GM12891 (cell line): ENCODE data around the gene STXBP4.
"Not testable (repeated sequence)": the region's sequence is repeated elsewhere in the genome, so short reads cannot be mapped to it uniquely, and the experiment has no call there.

Experiments
- DNase-seq: peaks from one replicate; pipeline ENCODE4 v3.0.0; 2011; ENCODE audit warnings: low spot score; ENCODE audit not compliant: insufficient read length
- FAIRE-seq: peaks from 2 replicates; lab custom pipeline; 2011; peaks lifted over from hg19 to GRCh38; lab: Jason Lieb, UNC
- PAX5 ChIP-seq: IDR thresholded peaks from 2 replicates; pipeline ENCODE4 v1.6.1; 2011; ENCODE audit warnings: low read length, moderate library complexity, mild to moderate bottlenecking; ENCODE audit not compliant: insufficient read depth, severe bottlenecking
- POLR2A ChIP-seq: IDR thresholded peaks from 2 replicates; pipeline ENCODE4 v1.6.1; 2011; ENCODE audit warnings: low read depth, low read length, control low read depth
- POLR2AphosphoS5 ChIP-seq: IDR thresholded peaks from 2 replicates; pipeline ENCODE4 v1.6.1; 2011; ENCODE audit warnings: low read depth, low read length, control low read depth
- POU2F2 ChIP-seq: IDR thresholded peaks from 2 replicates; pipeline ENCODE4 v1.6.1; 2011; ENCODE audit warnings: low read depth, mild to moderate bottlenecking, control low read depth, low read length, moderate library complexity
- SPI1 ChIP-seq: IDR thresholded peaks from 2 replicates; pipeline ENCODE4 v1.6.1; 2011; ENCODE audit warnings: low read depth, low read length, control low read depth
- TAF1 ChIP-seq: IDR thresholded peaks from 2 replicates; pipeline ENCODE4 v1.6.1; 2011; ENCODE audit warnings: low read depth, low read length, control low read depth

STXBP4 gene

DNA sequence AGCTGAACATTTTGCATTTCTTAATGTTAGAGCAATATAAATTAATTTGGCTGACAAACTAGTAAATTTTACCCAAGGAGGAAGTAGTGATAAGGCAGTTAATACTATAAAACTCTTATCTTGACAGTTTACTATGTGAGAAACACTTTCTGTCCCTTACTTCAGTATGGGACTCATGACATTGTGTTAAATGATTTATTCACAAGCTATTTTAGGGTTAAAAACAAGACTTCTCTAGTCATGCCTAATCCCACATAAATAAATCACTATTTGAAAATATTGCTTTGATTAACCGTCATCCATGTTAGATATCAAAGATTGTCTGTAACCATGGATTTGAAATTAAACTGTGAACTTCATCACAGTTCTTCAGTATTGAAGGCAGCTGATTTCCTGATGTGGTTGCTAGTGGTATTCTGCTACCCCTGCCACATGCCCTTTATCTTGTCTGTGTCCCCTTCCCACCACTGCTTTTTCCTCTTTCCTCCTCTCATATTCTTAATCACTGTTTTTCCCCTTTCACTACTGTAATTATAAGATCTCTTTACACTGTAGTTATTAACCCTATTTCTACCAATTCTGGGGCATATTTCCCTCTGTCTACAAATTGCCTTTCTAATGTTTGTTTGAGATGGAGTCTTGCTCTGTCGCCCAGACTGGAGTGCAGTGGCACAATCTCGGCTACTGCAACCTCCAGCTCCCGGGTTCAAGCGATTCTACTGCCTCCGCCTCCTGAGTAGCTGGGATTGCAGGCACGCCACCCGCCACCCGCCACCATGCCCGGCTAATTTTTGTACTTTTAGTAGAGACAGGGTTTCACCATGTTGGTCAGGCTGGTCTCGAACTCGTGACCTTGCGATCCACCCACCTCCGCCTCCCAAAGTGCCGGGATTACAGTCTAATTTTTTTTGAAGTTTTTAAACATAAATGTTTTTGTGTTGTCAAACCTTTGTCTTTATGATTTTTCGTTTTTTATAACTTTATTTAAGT, 95.6 kb downstream of the STXBP4 start:
- DNase-seq (no peak), FAIRE-seq (no peak)
- TF ChIP-seq TAF1 (no peak), POLR2A (no peak), POU2F2 (no peak), PAX5 (no peak), SPI1 (no peak), POLR2AphosphoS5 (no peak)

DNA sequence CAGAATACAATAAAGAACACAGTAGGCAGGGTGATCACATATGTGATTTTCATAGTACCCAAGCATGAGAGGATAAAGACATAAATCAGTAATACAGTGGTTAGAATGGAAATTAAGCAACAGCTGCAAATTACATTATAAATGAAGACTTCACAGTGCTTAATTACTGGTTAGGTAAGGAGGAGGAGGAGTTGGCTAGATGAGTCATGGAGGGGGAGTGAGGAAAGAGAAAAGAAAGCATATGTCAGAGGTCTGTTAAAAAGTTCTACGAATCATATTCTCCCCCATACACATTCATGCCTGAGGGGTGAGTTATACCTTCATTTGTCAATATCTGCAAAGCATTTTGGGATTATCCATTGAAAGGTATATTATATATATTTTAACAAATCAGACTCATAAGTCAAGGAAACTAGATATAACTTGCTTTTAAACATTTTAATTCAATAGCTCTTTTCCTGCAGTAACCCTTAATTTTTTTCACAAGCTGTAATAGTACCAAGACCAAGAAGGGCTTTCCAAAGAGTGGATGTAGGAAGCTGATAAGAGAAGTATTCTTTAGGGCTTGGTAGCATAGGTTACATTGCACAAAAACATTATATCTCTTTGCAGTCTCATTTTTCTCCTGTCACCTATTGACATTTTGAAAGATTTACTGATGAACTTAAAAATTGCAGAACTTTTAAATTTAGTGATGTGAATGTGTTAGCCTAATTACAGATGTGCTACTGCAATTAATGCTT, 99.3 kb downstream of the STXBP4 start:
- FAIRE-seq (no peak), DNase-seq (no peak)
- TF ChIP-seq POLR2AphosphoS5 (no peak), POLR2A (no peak), PAX5 (no peak)

DNA sequence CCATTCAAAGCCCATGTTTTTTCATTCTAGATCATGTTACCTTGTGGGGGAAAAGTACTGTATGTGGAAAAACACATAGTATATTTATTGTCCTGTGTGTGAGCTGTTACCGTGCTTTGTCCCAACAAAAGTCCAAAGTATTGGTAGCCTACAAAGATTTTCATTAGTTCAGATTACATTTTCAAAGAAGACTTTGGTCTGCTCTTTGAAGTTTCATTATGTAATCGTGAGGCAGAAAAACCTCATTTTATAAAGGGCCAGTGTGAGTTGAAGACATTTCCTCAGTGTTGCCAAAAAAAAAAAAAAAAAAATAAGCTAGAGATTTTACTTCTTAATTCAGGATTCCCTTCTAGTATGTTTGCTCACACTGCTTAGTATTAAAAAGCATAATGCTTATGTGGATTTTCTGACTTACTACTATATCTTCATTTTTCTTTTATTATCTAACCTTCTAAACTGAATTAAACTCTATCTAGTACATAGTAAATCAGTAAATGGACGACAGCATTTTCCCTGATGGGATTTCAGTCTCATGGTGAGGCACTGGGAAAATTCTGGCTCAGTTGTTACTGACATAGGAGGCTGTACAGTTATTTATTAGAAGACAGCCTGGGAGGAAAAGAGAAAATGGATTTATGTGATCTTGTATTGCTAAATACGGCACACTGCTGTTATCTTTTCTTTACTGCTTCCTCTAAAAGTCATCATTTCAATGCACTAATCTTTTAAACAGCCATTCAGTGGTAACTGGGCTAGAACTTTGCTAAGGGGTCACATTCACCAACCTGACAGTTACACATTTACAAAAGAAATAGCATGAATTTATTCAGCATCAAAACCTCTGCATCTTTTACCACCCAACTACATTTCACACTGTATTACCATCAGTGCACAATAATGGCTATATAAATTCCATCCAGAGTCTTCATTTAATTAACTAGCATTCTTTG, 100.6 kb downstream of the STXBP4 start:
- DNase-seq = no peak
- FAIRE-seq = no peak
- TF ChIP-seq SPI1 (no peak), PAX5 (no peak), POLR2AphosphoS5 (no peak)

DNA sequence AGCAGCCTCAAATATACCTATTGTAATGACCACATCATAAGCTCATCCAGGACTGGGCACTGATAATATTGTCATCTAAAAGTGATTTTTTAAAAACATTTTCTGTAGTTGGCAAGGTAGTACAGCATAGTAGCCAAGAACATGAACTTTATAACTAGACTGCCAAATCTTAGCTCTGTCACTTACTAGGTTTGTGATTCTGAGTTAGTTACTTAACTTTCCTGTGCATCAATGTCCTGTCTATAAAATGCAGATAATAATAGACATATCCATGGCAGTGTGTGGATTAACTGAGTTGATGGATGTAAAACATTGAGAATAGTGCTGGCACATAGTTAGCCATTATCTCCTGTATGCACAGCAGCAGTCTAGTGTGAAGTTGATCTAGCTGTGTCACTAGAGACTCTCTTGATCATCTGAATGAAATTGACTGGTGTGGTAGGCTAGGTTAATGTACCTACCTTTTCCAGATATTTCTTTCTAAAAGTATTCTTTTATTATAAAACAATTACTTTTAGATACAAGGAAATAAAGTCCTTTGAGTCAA, 101.5 kb downstream of the STXBP4 start:
- no peak for DNase-seq
- no peak for FAIRE-seq
- no peak for TF ChIP-seq TAF1
- TF ChIP-seq POU2F2 = no peak
- TF ChIP-seq POLR2AphosphoS5 = no peak
- TF ChIP-seq SPI1 = no peak
- no peak for TF ChIP-seq POLR2A
- TF ChIP-seq PAX5 = no peak

DNA sequence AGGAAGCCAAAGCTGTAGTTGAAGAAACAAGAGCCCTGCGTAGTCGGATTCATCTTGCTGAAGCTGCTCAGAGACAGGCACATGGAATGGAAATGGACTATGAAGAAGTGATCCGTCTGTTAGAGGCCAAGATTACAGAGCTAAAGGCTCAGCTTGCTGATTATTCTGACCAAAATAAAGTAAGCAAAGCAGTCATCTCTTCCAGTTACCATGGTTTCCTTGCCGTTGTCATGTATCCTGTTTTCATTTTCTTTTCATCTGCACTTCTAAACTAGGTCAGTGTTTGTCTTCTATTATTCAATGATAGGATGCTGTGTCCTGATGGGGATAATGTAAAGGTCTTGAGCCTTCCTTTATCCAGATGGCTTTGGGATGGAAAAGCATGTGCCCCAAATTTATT, 104.3 kb downstream of the STXBP4 start:
- FAIRE-seq (no peak), DNase-seq (no peak)
- TF ChIP-seq TAF1 = no peak
- no peak for TF ChIP-seq POU2F2
- no peak for TF ChIP-seq SPI1
- no peak for TF ChIP-seq POLR2AphosphoS5
- TF ChIP-seq POLR2A = no peak
- TF ChIP-seq PAX5 = no peak

DNA sequence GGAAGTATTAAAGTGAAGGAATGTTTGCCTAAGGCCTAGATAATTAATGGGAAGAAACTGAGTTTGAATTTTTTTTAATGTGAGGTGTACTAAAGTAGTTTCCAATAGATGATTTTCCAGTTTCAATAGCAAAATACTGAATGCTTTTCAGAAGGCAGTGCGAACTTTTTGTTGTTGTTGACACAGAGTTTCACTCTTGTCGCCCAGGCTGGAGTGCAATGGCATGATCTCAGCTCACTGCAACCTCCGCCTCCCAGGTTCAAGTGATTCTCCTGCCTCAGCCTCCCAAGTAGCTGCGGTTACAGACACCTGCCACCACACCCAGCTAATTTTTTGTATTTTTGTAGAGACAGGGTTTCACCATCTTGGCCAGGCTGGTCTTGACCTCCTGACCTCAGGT, 104.9 kb downstream of the STXBP4 start:
- not testable (repeated sequence) for FAIRE-seq, DNase-seq

DNA sequence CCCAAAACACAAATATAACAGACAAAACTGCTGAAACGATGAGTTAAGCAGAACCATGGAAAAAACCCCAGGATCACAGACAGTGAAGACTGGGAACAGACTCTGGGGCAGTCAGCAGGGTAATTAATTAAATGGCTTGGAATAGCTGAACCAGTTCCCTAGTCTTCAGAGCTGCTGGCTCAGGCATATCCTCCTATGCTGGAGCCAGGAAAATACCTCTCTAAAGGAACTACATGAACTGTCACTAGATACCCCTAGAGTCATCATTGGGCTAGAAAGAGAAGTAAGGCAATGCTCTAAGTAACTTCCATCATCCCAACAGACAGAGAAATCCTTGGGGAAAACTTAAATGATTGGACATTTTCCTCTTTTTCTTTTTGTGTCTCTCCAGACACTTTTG, 113.0 kb downstream of the STXBP4 start:
- no peak for FAIRE-seq
- no peak for DNase-seq
- TF ChIP-seq PAX5 (no peak), POLR2A (no peak), POLR2AphosphoS5 (no peak), TAF1 (no peak), SPI1 (no peak), POU2F2 (no peak)

DNA sequence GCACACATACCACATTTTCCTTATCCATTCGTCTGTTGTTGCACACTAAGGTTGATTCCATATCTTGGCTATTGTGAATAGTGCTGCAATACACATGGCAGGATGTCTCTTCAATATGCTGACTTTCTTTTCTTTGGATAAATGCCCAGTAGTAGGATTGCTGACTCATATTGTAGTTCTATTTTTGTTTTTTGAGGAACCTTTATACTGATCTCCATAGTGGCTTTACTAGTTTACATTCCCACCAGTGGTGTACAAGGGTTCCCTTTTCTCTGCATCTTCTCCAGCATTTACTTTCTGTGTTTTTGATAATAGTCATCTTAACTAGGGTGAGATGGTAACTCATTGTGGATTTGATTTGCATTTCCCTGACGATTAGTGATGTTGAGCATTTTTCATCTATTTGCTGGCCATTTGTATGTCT, 118.1 kb downstream of the STXBP4 start:
- no peak for FAIRE-seq
- TF ChIP-seq POLR2A (no peak), POLR2AphosphoS5 (no peak), SPI1 (no peak), POU2F2 (no peak), PAX5 (no peak), TAF1 (no peak)
- DNase-seq = no peak

DNA sequence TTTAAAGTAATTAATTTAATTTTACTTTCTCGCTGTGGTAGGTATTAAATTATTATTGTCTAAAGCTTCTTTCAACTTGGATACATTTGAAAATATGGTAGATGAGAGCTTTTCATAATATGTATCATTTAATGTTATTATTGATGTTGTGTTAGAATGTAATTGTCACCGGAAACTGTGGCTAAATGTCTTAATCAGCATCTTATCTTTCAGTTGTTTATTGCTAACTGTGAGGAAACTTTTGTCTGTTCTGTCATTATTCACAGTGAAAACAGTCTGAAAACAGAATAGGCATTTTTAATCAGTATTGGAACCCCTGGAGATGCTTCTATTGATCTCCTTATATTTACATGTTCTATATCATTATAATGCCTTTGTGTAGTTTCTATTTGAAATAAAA, 120.7 kb downstream of the STXBP4 start:
- DNase-seq = no peak
- FAIRE-seq = no peak
- TF ChIP-seq POLR2AphosphoS5 (no peak), POU2F2 (no peak), SPI1 (no peak)
